ENCODE results near the gene CDK10. TPM values are rescaled to one million over a fixed set of nuclear protein-coding genes. Genes with fewer than 3 reads are reported as not detected.

CDK10 gene
- total and polyA plus RNA-seq, 9 of the 15 experiments (the other 6 are each of a cell fraction or from before 2014, with no cell fraction given) = 2.0 to 85.1 (median 40.1) TPM

- no peak for TF ChIP-seq CBFA2T2 (conservative IDR thresholded peaks at IDR 0.05)
- no peak for TF ChIP-seq KAT8 (IDR thresholded peaks at IDR 0.05; ENCODE audit: low read depth)
- no peak; the same call in none of the 2 replicates for TF ChIP-seq PML (IDR thresholded peaks at IDR 0.05; ENCODE audit: low read length)
- TF ChIP-seq SOX6 (IDR thresholded peaks at IDR 0.05) = peak; percentile 46; the same call in 1 of the 2 replicates
- TF ChIP-seq PPARD (CRISPR knock-in tag; IDR thresholded peaks at IDR 0.05) = no peak
- TF ChIP-seq POLR2B (IDR thresholded peaks at IDR 0.05; ENCODE audit: low read depth, partially characterized antibody) = no peak
- TF ChIP-seq ZKSCAN8 (CRISPR knock-in tag; IDR thresholded peaks at IDR 0.05) = no peak
- no peak for TF ChIP-seq MCM3 (IDR thresholded peaks at IDR 0.05)
- no peak; the same call in 1 of the 2 replicates for TF ChIP-seq STAG1 (CRISPR knock-in tag; IDR thresholded peaks at IDR 0.05; ENCODE audit: borderline replicate concordance)
Observed at GRCh38 chr16:89720813-89721545, 34.5 kb downstream of the CDK10 start, which contains the start of the genes VPS9D1 and ZNF276 (continued).

- peak; percentile 17 for ATAC-seq
- Histone ChIP-seq H3K79me2 (ENCODE audit: control insufficient read depth, insufficient read depth, low read length) (peaks cover 40% of the 10 kb centered on the region), H3K9me1 (ENCODE audit: control insufficient read depth, insufficient read depth, low read length) (peaks cover 11% of the 10 kb centered on the region), H2AFZ (ENCODE audit: low read depth, low read length) (peak overlapping the region; percentile 55), H3K9ac (ENCODE audit: insufficient read depth in 1 of 2, low read depth in 2 of 2, low read length in 2 of 2) (peak overlapping the region; percentile 85 to 93), H3K27ac (ENCODE audit: extremely low read depth, low read depth, low read length) (peak overlapping the region; percentile 88), H4K20me1 (replicated peaks; ENCODE audit: control insufficient read depth, insufficient read depth, low read length) (peaks cover 33% of the 10 kb centered on the region), H3K4me2 (ENCODE audit: insufficient read depth, low read length) (peak overlapping the region; percentile 94), H3K9me3 (replicated peaks; ENCODE audit: control insufficient read depth, insufficient read depth, low read depth, low read length) (no peaks in the 10 kb centered on the region), H3K4me1 (replicated peaks in 1 of 2; ENCODE audit: control insufficient read depth in 2 of 2, insufficient read depth in 2 of 2, low read length in 2 of 2) (peaks cover 40 to 68% of the 10 kb centered on the region in 2 experiments), H3K36me3 (ENCODE audit: control insufficient read depth, insufficient read depth, low read length) (peaks cover 56% of the 10 kb centered on the region), H3K4me3 (peak overlapping the region; percentile 98), H3K27me3 (ENCODE audit: control insufficient read depth in 2 of 2, insufficient read depth in 2 of 2, low read length in 2 of 2) (no peaks in the 10 kb centered on the region)
- DNase-seq (ENCODE audit: extremely low read depth in 1 of 4, low spot score in 3 of 4) = peak in 3 of 4 experiments; percentile 55 to 58 (median 58)
- CTCF ChIA-PET (ENCODE audit: low intra/inter-chr PET ratio) = no interaction called here
- intact Hi-C loops (cut with micrococcal nuclease) (no loop called here), in situ Hi-C loops (cut with MboI) (no loop called here)
- under 1% methylated on average over 53 of the region's 112 CpGs for WGBS (ENCODE audit: insufficient coverage, low coverage, missing lambda C conversion rate)
- POLR2A ChIA-PET = interaction anchor here (1.1 kb wide), 1 partner anchor 15 kb away, joined by 3 read pairs; no protein-coding TSS in a partner anchor
- FAIRE-seq = no peak
- BruUV-seq (replicated peaks) = no TSS peak
- TF ChIP-seq WHSC1 (IDR thresholded peaks at IDR 0.05; ENCODE audit: low read length) (no peak), NBN (IDR thresholded peaks at IDR 0.05; ENCODE audit: low read depth) (no peak), HNRNPLL (IDR thresholded peaks at IDR 0.05; ENCODE audit: low read depth, low read length, poor library complexity, severe bottlenecking) (no peak), TRIM24 (IDR thresholded peaks at IDR 0.05) (no peak), SUPT5H (IDR thresholded peaks at IDR 0.05) (no peak; the same call in 1 of the 2 replicates), DEAF1 (CRISPR knock-in tag; IDR thresholded peaks at IDR 0.05) (no peak)
Observed at GRCh38 chr16:89721546-89722391, 35.3 kb downstream of the CDK10 start.
